Measurements from ENCODE around the gene GPC5. TPM values are rescaled to one million over a fixed set of nuclear protein-coding genes. Genes with fewer than 3 reads are reported as not detected.

The GPC5 gene
- total RNA-seq, 2 donors from 2014 or later, result 0.22 to 0.51 TPM

GRCh38 chr13:91882918-91883317 lies 484.5 kb downstream of the GPC5 start:
- Mint-ChIP-seq H3K9me3 (no peaks in the 10 kb centered on the region), H3K4me1 (peaks cover 6% of the 10 kb centered on the region), H3K36me3 (ENCODE audit: low read depth) (no peaks in the 10 kb centered on the region), H3K27me3 (ENCODE audit: insufficient read depth) (no peaks in the 10 kb centered on the region), H3K4me3 (no peak overlapping the region), H3K27ac (no peak overlapping the region)
- Histone ChIP-seq H3K4me3 (ENCODE audit: low read length) (no peak overlapping the region), H3K9ac (ENCODE audit: extremely low read depth, low read length, poor library complexity, severe bottlenecking) (no peak overlapping the region), H3K4me1 (ENCODE audit: control insufficient read depth, insufficient read depth, low read length) (peaks cover 3% of the 10 kb centered on the region), H3K9me3 (ENCODE audit: control insufficient read depth, low read length) (no peaks in the 10 kb centered on the region), H3K27me3 (ENCODE audit: control insufficient read depth, insufficient read depth, low read length, poor library complexity, severe bottlenecking) (no peaks in the 10 kb centered on the region), H3K27ac (ENCODE audit: low read depth, low read length) (no peak overlapping the region), H3K36me3 (ENCODE audit: control insufficient read depth, insufficient read depth, low read length) (no peaks in the 10 kb centered on the region)
- TF ChIP-seq CTCF (conservative IDR thresholded peaks at IDR 0.05), result no peak
- no peak for DNase-seq

- no peaks in the 10 kb centered on the region for H3K9me3 Mint-ChIP-seq
- no peak overlapping the region for H3K4me3 Mint-ChIP-seq
- Histone ChIP-seq H3K27ac (ENCODE audit: low read depth, low read length) (no peak overlapping the region), H3K27me3 (ENCODE audit: control insufficient read depth, insufficient read depth, low read length, poor library complexity, severe bottlenecking) (no peaks in the 10 kb centered on the region), H3K4me1 (ENCODE audit: control insufficient read depth, insufficient read depth, low read length) (no peaks in the 10 kb centered on the region), H3K9ac (ENCODE audit: extremely low read depth, low read length, poor library complexity, severe bottlenecking) (no peak overlapping the region), H3K9me3 (ENCODE audit: control insufficient read depth, low read length) (no peaks in the 10 kb centered on the region), H3K36me3 (ENCODE audit: control insufficient read depth, insufficient read depth, low read length) (no peaks in the 10 kb centered on the region), H3K4me3 (ENCODE audit: low read length) (no peak overlapping the region)
- no peaks in the 10 kb centered on the region for H3K36me3 Mint-ChIP-seq (ENCODE audit: low read depth)
- H3K4me1 Mint-ChIP-seq, result no peaks in the 10 kb centered on the region
- 100% methylated on average over 1 of the region's 2 CpGs; no CpG with 5 or more reads in 1 of the 2 experiments for WGBS, 2 experiments (ENCODE audit: insufficient coverage in 1 of 2, insufficient read length in 1 of 2)
- H3K27me3 Mint-ChIP-seq (ENCODE audit: insufficient read depth), result no peaks in the 10 kb centered on the region
- TF ChIP-seq CTCF (conservative IDR thresholded peaks at IDR 0.05), result no peak
- H3K27ac Mint-ChIP-seq, result no peak overlapping the region
- DNase-seq, result no peak
Observed at GRCh38 chr13:91889641-91890040, 491.2 kb downstream of the GPC5 start.

GRCh38 chr13:91891141-91891540 lies 492.7 kb downstream of the GPC5 start:
- TF ChIP-seq CTCF (conservative IDR thresholded peaks at IDR 0.05), result no peak
- no peak overlapping the region for H3K27ac Mint-ChIP-seq
- no peak overlapping the region for H3K4me3 Mint-ChIP-seq
- WGBS, 2 experiments (ENCODE audit: insufficient coverage in 1 of 2, insufficient read length in 1 of 2), result 91% methylated on average over 3 of the region's 3 CpGs; no CpG with 5 or more reads in 1 of the 2 experiments
- H3K36me3 Mint-ChIP-seq (ENCODE audit: low read depth), result no peaks in the 10 kb centered on the region
- H3K27me3 ChIP-seq (ENCODE audit: control insufficient read depth, insufficient read depth, low read length, poor library complexity, severe bottlenecking), result no peaks in the 10 kb centered on the region
- no peaks in the 10 kb centered on the region for H3K4me1 ChIP-seq (ENCODE audit: control insufficient read depth, insufficient read depth, low read length)
- H3K27ac ChIP-seq (ENCODE audit: low read depth, low read length), result no peak overlapping the region
- H3K36me3 ChIP-seq (ENCODE audit: control insufficient read depth, insufficient read depth, low read length), result no peaks in the 10 kb centered on the region
- no peaks in the 10 kb centered on the region for H3K9me3 Mint-ChIP-seq
- H3K4me3 ChIP-seq (ENCODE audit: low read length), result no peak overlapping the region
- no peaks in the 10 kb centered on the region for H3K27me3 Mint-ChIP-seq (ENCODE audit: insufficient read depth)
- no peaks in the 10 kb centered on the region for H3K9me3 ChIP-seq (ENCODE audit: control insufficient read depth, low read length)
- DNase-seq, result no peak
- no peak overlapping the region for H3K9ac ChIP-seq (ENCODE audit: extremely low read depth, low read length, poor library complexity, severe bottlenecking)
- no peaks in the 10 kb centered on the region for H3K4me1 Mint-ChIP-seq
